ENCODE results near the gene ZNF280B. TPM values are rescaled to one million over a fixed set of nuclear protein-coding genes. Genes with fewer than 3 reads are reported as not detected.

Gene ZNF280B
- total and polyA plus RNA-seq, 10 of the 15 experiments (the other 5 are each of a cell fraction or from before 2014, with no cell fraction given), result 0.28 to 2.2 (median 1.1) TPM

DNA sequence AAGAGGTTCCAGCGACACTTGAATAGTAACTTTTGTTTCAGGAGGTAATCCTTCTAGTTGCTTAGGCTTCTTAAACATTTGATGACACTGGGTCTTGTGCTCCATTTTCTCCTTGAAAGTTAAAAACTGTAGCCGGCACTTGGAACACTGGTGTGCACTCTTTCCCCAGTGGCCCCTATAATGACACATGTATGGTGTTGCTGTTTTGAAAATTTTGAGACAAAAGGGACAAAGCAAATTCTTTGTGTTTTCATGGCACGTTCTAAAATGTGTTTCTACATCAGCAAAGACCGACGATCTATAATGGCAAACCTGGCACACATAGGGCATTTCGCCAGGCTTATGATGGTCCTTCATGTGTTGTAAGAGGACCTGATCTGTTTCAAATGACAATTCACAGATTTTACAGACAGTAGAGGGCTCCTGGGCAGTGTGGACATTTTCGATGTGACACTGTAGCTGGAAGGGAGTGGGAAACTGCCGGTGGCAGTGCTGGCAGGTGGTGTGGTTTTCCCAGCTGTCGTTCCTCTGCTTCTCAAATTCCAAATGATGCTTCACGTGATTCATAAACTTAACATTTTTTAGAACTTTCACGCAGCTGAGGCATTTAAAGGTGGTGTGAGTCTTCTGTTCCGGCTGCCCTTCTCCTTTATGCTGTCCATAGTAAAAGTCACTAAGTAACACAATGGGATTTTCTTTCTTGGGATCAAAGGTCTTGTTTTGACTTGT lies 20.5 kb downstream of the ZNF280B start (continued):
- no peak for TF ChIP-seq CHD1 (IDR thresholded peaks at IDR 0.05; ENCODE audit: low read depth, low read length)
- no peak for TF ChIP-seq TCF7 (IDR thresholded peaks at IDR 0.05; ENCODE audit: borderline replicate concordance)
- no peak for TF ChIP-seq GATAD2B (conservative IDR thresholded peaks at IDR 0.05; ENCODE audit: low read depth)
- no peak for TF ChIP-seq CREB1 (IDR thresholded peaks at IDR 0.05; ENCODE audit: low read depth)

DNA sequence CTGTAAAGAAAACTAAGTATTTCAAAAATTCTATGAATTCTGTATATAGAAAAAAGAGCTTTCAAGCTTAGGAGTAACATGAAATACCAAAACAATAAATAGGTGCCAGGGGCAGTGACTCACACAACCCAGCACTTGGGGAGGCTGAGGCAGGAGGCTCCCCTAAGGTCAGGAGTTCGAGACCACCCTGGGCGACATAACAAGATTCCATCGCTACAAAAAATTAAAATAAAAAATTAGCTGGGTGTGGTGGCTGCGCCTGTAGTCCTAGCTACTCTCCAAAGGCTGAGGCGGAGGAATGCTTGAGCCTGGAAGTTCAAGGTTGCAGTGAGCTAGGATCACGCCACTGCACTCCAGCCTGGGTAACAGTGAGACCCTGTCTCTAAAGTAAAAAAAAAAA lies 21.5 kb downstream of the ZNF280B start:
- H3K79me2 ChIP-seq (ENCODE audit: control insufficient read depth, insufficient read depth, low read length), result no peaks in the 10 kb centered on the region
- CTCF ChIA-PET, result no interaction called here
- SMC1A ChIA-PET (ENCODE audit: uncharacterized antibody, unreplicated experiment), result no interaction called here
- 99% methylated on average over 6 of the region's 6 CpGs for WGBS (ENCODE audit: insufficient coverage, insufficient replicate concordance, low lambda C conversion rate, missing lambda C conversion rate)
- no peaks in the 10 kb centered on the region for H3K27me3 ChIP-seq (replicated peaks in 1 of 2; ENCODE audit: control insufficient read depth in 2 of 2, insufficient read depth in 2 of 2, low read length in 1 of 2)
- intact Hi-C loops (cut with micrococcal nuclease; ENCODE audit: unreplicated experiment) (no loop called here), in situ Hi-C loops (cut with MboI) (no loop called here)
- H4K20me1 ChIP-seq (ENCODE audit: control insufficient read depth, insufficient read depth), result no peaks in the 10 kb centered on the region
- H3K9ac ChIP-seq (ENCODE audit: control insufficient read depth, insufficient read depth, low read length), result no peak overlapping the region
- ATAC-seq (no peak), DNase-seq (ENCODE audit: low read depth, low spot score) (no peak), FAIRE-seq (no peak)
- H3K9me3 ChIP-seq (replicated peaks; ENCODE audit: control insufficient read depth, insufficient read depth, low read length), result no peaks in the 10 kb centered on the region
- no peak overlapping the region for H3K27ac ChIP-seq (ENCODE audit: control insufficient read depth, insufficient read depth)
- RAD21 ChIA-PET (ENCODE audit: unreplicated experiment), result no interaction called here
- no peak overlapping the region for H2AFZ ChIP-seq (ENCODE audit: control insufficient read depth, low read depth, low read length)
- no peak overlapping the region for H3K4me2 ChIP-seq (ENCODE audit: control insufficient read depth, insufficient read depth)
- POLR2A ChIA-PET, result no interaction called here
- H3K4me1 ChIP-seq (ENCODE audit: control insufficient read depth, insufficient read depth, low read length), result no peaks in the 10 kb centered on the region
- H3K36me3 ChIP-seq (ENCODE audit: control insufficient read depth in 2 of 2, insufficient read depth in 2 of 2, low read length in 1 of 2), result no peaks in the 10 kb centered on the region; a peak in 1 of 4 replicates
- BruUV-seq (replicated peaks), result no TSS peak
- no peak overlapping the region for H3K4me3 ChIP-seq
- TF ChIP-seq IRF3 (IDR thresholded peaks at IDR 0.05) (no peak), BCLAF1 (IDR thresholded peaks at IDR 0.05) (no peak), CREM (IDR thresholded peaks at IDR 0.05; ENCODE audit: low read depth) (no peak), ZNF687 (IDR thresholded peaks at IDR 0.05) (no peak), ZNF384 (IDR thresholded peaks at IDR 0.05; ENCODE audit: borderline replicate concordance, low read depth, low read length) (no peak), NFXL1 (IDR thresholded peaks at IDR 0.05; ENCODE audit: borderline replicate concordance) (no peak), ESRRA (IDR thresholded peaks at IDR 0.05; ENCODE audit: low read length) (no peak), GATAD2B (conservative IDR thresholded peaks at IDR 0.05; ENCODE audit: low read depth) (no peak)
- TF ChIP-seq, protein P1, sequence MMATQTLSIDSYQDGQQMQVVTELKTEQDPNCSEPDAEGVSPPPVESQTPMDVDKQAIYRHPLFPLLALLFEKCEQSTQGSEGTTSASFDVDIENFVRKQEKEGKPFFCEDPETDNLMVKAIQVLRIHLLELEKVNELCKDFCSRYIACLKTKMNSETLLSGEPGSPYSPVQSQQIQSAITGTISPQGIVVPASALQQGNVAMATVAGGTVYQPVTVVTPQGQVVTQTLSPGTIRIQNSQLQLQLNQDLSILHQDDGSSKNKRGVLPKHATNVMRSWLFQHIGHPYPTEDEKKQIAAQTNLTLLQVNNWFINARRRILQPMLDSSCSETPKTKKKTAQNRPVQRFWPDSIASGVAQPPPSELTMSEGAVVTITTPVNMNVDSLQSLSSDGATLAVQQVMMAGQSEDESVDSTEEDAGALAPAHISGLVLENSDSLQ (IDR thresholded peaks at IDR 0.05), result no peak

All from GM12878 (cell line).